ENCODE data around the gene LRRC3B. TPM values are rescaled to one million over a fixed set of nuclear protein-coding genes. Genes with fewer than 3 reads are reported as not detected.

The LRRC3B gene, protein sequence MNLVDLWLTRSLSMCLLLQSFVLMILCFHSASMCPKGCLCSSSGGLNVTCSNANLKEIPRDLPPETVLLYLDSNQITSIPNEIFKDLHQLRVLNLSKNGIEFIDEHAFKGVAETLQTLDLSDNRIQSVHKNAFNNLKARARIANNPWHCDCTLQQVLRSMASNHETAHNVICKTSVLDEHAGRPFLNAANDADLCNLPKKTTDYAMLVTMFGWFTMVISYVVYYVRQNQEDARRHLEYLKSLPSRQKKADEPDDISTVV
- 7.8 TPM for total RNA-seq

DNA sequence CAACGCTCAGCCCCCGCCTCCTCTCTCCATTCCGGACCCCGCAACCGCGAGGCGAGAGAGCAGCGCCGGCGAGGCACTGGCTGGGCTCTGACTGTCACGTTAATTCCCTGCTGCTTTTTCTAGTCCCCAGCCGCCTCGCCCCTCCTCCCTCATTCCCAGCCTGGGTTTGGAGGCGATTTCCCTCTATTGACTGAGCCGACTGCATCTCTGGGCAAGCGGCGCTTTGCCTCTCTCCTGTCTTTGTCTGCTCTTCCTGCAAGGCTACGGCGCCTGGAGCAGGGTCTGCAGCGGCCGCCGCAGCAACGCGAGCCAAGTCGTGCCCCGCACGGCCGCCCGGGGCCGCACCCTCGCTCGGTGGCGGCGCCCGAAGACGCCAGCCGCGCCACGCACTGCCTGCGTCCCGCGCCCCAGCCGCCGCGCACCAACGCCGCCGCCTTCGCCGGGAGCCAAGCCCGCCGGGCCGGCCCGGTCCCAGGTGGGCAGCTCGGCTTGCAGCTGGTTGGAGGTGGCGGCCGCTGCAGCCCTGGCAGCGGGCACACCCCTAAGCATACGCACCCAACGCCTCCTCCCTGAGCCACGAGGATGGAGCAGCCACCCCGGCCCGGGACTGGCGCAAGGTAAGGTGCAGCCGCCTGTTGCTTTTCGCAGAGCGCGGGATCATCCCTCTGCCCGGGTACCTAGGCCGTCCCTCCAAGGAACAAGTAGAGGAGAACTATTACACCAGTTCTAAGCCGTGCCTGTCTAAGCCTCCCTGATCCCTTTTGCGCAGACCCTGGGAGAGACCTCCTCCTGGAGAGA is at the start of gene LRRC3B:
TSS of gene LRRC3B (plus strand) at position 152 of the 798 bp plus-strand sequence. CDS start 86,901 bp downstream, outside the sequence.
- H3K27ac ChIP-seq (ENCODE audit: low read depth, low read length), result peak within 1 kb of the TSS; percentile 37
- peak within 1 kb of the TSS; percentile 41 to 72 (median 52) for H3K9ac ChIP-seq (ENCODE audit: low read depth in 1 of 3, low read length in 3 of 3)

DNA sequence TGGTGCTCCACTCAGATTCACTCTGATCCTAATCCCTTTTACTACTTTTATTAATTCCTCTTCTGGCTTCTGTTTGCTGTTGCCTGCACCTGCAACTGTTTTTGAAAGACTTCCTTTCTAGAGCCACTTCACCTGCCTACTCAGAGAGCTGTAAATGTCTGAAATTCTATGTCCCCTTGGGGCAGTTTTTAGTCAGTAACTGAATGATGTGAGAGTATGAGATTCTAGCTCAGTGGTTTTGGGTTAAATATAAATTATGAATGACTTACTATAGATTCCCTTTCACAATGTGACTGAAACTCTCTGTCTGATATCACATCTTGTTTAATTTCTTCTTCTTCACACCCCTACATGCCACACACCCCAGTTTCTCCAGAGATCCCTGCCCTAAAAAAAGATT is 47.8 kb upstream of the LRRC3B start:
- no peak overlapping the region for H3K9ac ChIP-seq (ENCODE audit: low read depth in 1 of 3, low read length in 3 of 3)
- H3K4me1 ChIP-seq (ENCODE audit: control insufficient read depth in 3 of 3, insufficient read depth in 3 of 3, low read length in 3 of 3), result no peaks in the 10 kb centered on the region
- H3K9me3 ChIP-seq (ENCODE audit: control insufficient read depth in 3 of 3, low read length in 3 of 3), result no peaks in the 10 kb centered on the region
- no peak overlapping the region for H3K27ac ChIP-seq (ENCODE audit: low read depth, low read length)
- no peaks in the 10 kb centered on the region for H3K27me3 ChIP-seq (ENCODE audit: control insufficient read depth in 3 of 3, insufficient read depth in 3 of 3, low read length in 3 of 3)
- H3K36me3 ChIP-seq (ENCODE audit: control insufficient read depth in 3 of 3, insufficient read depth in 3 of 3, low read length in 3 of 3), result no peaks in the 10 kb centered on the region
- H3K4me3 ChIP-seq (ENCODE audit: low read length in 3 of 3), result no peak overlapping the region

More for the DNA sequence above, at the start of gene LRRC3B:
- peak within 1 kb of the TSS; percentile 64 to 83 (median 67) for H3K4me3 ChIP-seq (ENCODE audit: low read length in 3 of 3)
- no peaks in the 10 kb centered on the region for H3K36me3 ChIP-seq (ENCODE audit: control insufficient read depth in 3 of 3, insufficient read depth in 3 of 3, low read length in 3 of 3)
- H3K4me1 ChIP-seq (ENCODE audit: control insufficient read depth in 3 of 3, insufficient read depth in 3 of 3, low read length in 3 of 3), result peaks cover 14 to 28% (median 19%) of the 10 kb centered on the region in 3 donors
- H3K9me3 ChIP-seq (ENCODE audit: control insufficient read depth in 3 of 3, low read length in 3 of 3), result no peaks in the 10 kb centered on the region
- H3K27me3 ChIP-seq (ENCODE audit: control insufficient read depth in 3 of 3, insufficient read depth in 3 of 3, low read length in 3 of 3), result peaks cover 0 to 25% (median 23%) of the 10 kb centered on the region in 3 donors

DNA sequence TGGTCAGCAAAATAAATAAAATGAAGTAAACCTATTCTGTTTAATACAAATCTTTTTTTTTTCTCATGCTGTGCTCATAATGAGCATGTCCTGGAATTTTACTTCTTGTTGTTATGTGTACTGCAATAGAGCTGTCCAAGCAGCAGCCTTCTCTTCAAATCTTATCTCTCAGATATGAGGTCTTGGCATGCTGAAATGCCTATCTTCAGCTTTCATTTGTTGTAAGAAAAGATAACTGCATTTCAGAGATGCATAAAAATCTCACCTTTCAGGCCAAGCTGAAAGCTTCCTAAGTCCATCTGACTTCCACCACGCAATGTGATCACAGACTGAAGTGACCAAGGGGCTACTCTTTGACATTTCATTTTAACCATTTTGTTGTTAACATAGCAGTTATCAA is 43.5 kb upstream of the LRRC3B start:
- Histone ChIP-seq H3K9me3 (ENCODE audit: control insufficient read depth in 3 of 3, low read length in 3 of 3) (no peaks in the 10 kb centered on the region), H3K4me1 (ENCODE audit: control insufficient read depth in 3 of 3, insufficient read depth in 3 of 3, low read length in 3 of 3) (no peaks in the 10 kb centered on the region), H3K27me3 (ENCODE audit: control insufficient read depth in 3 of 3, insufficient read depth in 3 of 3, low read length in 3 of 3) (no peaks in the 10 kb centered on the region), H3K36me3 (ENCODE audit: control insufficient read depth in 3 of 3, insufficient read depth in 3 of 3, low read length in 3 of 3) (no peaks in the 10 kb centered on the region), H3K27ac (ENCODE audit: low read depth, low read length) (no peak overlapping the region), H3K4me3 (ENCODE audit: low read length in 3 of 3) (no peak overlapping the region), H3K9ac (ENCODE audit: low read depth in 1 of 3, low read length in 3 of 3) (no peak overlapping the region)

DNA sequence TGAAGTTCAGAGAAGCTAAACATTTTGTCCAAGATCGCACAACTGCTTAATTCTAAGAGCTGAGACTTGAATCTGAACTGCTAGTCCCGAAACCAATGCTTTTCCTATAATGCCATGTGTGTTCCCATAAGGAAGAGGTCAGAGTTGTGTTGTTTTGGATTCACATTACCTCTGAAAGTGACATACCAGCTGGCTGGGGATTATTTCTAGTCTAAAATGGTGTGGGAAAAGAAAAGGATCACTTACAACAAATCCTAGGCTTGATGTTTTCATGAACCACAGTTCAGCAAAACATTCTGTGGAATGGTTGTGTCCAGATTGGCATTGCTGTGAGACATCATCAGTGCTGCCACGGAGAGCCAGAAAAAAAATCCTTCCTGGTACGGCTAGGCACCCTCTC is 35.0 kb upstream of the LRRC3B start:
- Histone ChIP-seq H3K27me3 (ENCODE audit: control insufficient read depth in 3 of 3, insufficient read depth in 3 of 3, low read length in 3 of 3) (no peaks in the 10 kb centered on the region), H3K27ac (ENCODE audit: low read depth, low read length) (no peak overlapping the region), H3K9me3 (ENCODE audit: control insufficient read depth in 3 of 3, low read length in 3 of 3) (no peaks in the 10 kb centered on the region), H3K4me3 (ENCODE audit: low read length in 3 of 3) (no peak overlapping the region), H3K36me3 (ENCODE audit: control insufficient read depth in 3 of 3, insufficient read depth in 3 of 3, low read length in 3 of 3) (no peaks in the 10 kb centered on the region), H3K4me1 (ENCODE audit: control insufficient read depth in 3 of 3, insufficient read depth in 3 of 3, low read length in 3 of 3) (no peaks in the 10 kb centered on the region), H3K9ac (ENCODE audit: low read depth in 1 of 3, low read length in 3 of 3) (no peak overlapping the region)

DNA sequence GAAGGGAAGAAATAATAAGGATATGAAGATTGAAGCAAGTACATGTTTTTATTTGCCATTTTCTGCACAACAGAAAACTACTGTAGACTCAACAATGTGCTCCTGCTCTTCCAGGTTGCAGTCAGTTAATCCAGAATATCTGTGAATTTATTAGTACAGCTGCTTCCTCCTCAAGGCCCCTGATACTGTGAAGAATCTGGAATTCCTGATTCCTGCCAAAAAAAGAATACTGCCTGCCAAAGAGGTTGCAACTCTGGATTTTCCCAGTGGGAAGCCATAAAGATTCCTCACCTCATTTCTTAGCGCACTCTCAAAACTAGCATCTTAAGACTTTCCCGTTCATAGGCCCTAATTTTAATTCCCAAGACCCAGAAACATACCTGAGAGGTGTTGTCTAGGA is 33.6 kb upstream of the LRRC3B start:
- H3K4me3 ChIP-seq (ENCODE audit: low read length in 3 of 3), result no peak overlapping the region
- H3K27ac ChIP-seq (ENCODE audit: low read depth, low read length), result no peak overlapping the region
- H3K9me3 ChIP-seq (ENCODE audit: control insufficient read depth in 3 of 3, low read length in 3 of 3), result no peaks in the 10 kb centered on the region
- H3K27me3 ChIP-seq (ENCODE audit: control insufficient read depth in 3 of 3, insufficient read depth in 3 of 3, low read length in 3 of 3), result no peaks in the 10 kb centered on the region
- no peak overlapping the region for H3K9ac ChIP-seq (ENCODE audit: low read depth in 1 of 3, low read length in 3 of 3)
- H3K36me3 ChIP-seq (ENCODE audit: control insufficient read depth in 3 of 3, insufficient read depth in 3 of 3, low read length in 3 of 3), result no peaks in the 10 kb centered on the region
- H3K4me1 ChIP-seq (ENCODE audit: control insufficient read depth in 3 of 3, insufficient read depth in 3 of 3, low read length in 3 of 3), result no peaks in the 10 kb centered on the region

DNA sequence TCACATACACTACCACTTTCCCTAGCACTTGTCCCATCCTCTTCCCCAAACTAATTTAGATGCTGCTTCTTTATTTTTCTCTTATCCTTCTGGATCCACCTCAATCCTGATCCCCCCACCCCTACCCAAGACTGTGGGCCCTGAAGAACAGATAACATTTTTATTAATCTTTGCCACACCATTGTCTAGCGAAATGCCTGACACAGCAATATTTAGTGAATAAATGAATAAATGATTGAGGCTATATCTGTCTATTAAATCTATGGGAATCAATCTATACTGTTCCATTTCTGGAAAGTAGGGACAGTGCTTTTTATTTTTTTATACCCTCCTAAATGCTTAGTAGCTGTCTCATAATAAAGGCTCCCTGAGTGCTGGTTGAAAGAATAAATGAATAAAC is 32.9 kb upstream of the LRRC3B start:
- Histone ChIP-seq H3K27me3 (ENCODE audit: control insufficient read depth in 3 of 3, insufficient read depth in 3 of 3, low read length in 3 of 3) (no peaks in the 10 kb centered on the region), H3K9ac (ENCODE audit: low read depth in 1 of 3, low read length in 3 of 3) (no peak overlapping the region), H3K9me3 (ENCODE audit: control insufficient read depth in 3 of 3, low read length in 3 of 3) (no peaks in the 10 kb centered on the region), H3K27ac (ENCODE audit: low read depth, low read length) (no peak overlapping the region), H3K4me3 (ENCODE audit: low read length in 3 of 3) (no peak overlapping the region), H3K4me1 (ENCODE audit: control insufficient read depth in 3 of 3, insufficient read depth in 3 of 3, low read length in 3 of 3) (no peaks in the 10 kb centered on the region), H3K36me3 (ENCODE audit: control insufficient read depth in 3 of 3, insufficient read depth in 3 of 3, low read length in 3 of 3) (no peaks in the 10 kb centered on the region)

DNA sequence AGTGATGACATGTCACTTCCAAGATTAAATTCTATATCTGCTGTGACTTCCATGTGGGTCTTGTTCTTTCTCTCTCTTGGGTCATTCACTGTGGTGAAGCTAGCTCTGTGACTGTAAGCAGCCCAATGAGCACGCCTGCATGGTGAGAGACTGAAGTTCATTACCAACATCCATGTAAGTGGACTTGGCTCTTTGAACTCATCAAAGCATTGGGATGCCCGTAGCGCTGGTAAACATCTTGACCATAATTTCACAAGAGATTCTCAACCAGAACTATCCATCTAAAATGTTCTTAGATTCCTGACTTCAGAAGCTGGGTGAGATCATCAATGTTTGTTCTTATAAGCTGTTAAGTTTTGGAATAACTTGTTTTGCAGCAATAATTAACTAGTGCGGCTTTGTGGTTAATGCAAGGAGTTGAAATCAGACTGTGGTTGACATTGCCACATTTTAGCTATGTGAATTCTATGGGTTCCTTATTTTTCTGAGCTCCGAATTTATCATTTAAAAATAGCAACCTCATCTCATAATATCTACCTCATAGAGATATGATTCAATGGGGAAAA is 31.6 kb upstream of the LRRC3B start:
- Histone ChIP-seq H3K27me3 (ENCODE audit: control insufficient read depth in 3 of 3, insufficient read depth in 3 of 3, low read length in 3 of 3) (no peaks in the 10 kb centered on the region), H3K4me1 (ENCODE audit: control insufficient read depth in 3 of 3, insufficient read depth in 3 of 3, low read length in 3 of 3) (no peaks in the 10 kb centered on the region), H3K27ac (ENCODE audit: low read depth, low read length) (no peak overlapping the region), H3K9ac (ENCODE audit: low read depth in 1 of 3, low read length in 3 of 3) (no peak overlapping the region), H3K4me3 (ENCODE audit: low read length in 3 of 3) (no peak overlapping the region), H3K9me3 (ENCODE audit: control insufficient read depth in 3 of 3, low read length in 3 of 3) (no peaks in the 10 kb centered on the region), H3K36me3 (ENCODE audit: control insufficient read depth in 3 of 3, insufficient read depth in 3 of 3, low read length in 3 of 3) (no peaks in the 10 kb centered on the region)

DNA sequence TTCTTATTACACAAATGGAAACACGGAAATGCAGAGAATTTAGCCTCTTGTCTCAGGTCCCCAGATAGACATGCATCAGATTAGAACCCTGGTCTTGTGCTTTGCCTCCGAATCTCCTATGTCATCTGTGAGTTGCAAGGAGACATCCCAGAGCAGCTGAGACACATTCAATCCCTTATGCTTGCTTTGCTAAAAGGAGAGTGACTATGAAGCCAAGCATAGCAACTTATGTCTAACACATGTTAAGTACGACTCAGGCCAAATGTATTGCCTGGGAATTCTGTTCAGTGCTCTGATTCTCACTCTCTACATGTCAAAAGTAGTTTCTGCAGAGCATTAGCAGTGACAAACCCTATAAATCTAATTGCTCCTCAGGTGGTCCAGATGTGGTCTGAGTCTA is 30.6 kb upstream of the LRRC3B start:
- no peak overlapping the region for H3K4me3 ChIP-seq (ENCODE audit: low read length in 3 of 3)
- H3K4me1 ChIP-seq (ENCODE audit: control insufficient read depth in 3 of 3, insufficient read depth in 3 of 3, low read length in 3 of 3), result no peaks in the 10 kb centered on the region
- H3K9me3 ChIP-seq (ENCODE audit: control insufficient read depth in 3 of 3, low read length in 3 of 3), result no peaks in the 10 kb centered on the region
- no peak overlapping the region for H3K27ac ChIP-seq (ENCODE audit: low read depth, low read length)
- H3K36me3 ChIP-seq (ENCODE audit: control insufficient read depth in 3 of 3, insufficient read depth in 3 of 3, low read length in 3 of 3), result no peaks in the 10 kb centered on the region
- no peak overlapping the region for H3K9ac ChIP-seq (ENCODE audit: low read depth in 1 of 3, low read length in 3 of 3)
- H3K27me3 ChIP-seq (ENCODE audit: control insufficient read depth in 3 of 3, insufficient read depth in 3 of 3, low read length in 3 of 3), result no peaks in the 10 kb centered on the region

DNA sequence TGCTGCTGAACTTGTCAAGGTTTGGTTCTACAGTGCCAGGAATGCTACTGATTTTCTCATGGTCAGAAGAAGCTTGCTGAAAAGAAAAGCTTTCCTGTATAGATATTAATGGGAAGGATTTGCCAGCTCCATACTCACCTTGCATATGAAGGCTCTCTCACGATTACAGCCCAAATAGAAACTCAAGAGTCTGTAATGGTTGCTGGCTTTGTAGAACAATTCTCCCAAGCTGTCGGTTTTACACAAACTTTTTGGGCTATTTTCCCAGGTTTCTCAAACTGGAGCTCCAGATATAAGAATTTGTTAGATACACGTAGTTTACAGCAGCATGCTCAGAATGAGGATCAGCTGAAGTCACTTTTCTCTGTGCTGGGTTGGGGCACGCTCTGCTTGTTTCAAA is 30.1 kb upstream of the LRRC3B start:
- H3K9me3 ChIP-seq (ENCODE audit: control insufficient read depth in 3 of 3, low read length in 3 of 3), result no peaks in the 10 kb centered on the region
- no peaks in the 10 kb centered on the region for H3K4me1 ChIP-seq (ENCODE audit: control insufficient read depth in 3 of 3, insufficient read depth in 3 of 3, low read length in 3 of 3)
- H3K4me3 ChIP-seq (ENCODE audit: low read length in 3 of 3), result no peak overlapping the region
- no peak overlapping the region for H3K9ac ChIP-seq (ENCODE audit: low read depth in 1 of 3, low read length in 3 of 3)
- H3K27me3 ChIP-seq (ENCODE audit: control insufficient read depth in 3 of 3, insufficient read depth in 3 of 3, low read length in 3 of 3), result no peaks in the 10 kb centered on the region
- no peak overlapping the region for H3K27ac ChIP-seq (ENCODE audit: low read depth, low read length)
- H3K36me3 ChIP-seq (ENCODE audit: control insufficient read depth in 3 of 3, insufficient read depth in 3 of 3, low read length in 3 of 3), result no peaks in the 10 kb centered on the region

DNA sequence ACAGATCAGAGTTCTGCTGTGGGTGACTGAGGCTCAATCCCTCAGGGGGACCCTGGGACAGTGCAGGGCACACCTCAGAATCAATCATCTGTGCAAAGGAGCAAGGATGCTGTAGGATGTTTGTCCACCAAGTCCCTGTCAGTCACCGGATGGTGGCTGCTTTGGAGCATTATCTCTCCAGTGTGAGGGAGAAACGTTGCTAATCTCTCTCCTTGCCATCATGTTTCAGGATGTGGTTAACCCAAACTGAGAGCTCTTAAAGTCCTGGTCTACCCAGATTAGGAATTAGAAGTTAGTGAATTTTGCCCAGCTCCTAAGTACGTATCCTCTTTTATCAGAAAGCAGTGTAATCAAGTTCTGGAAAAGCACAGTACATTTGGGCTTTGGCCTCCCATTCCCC is 26.2 kb upstream of the LRRC3B start:
- Histone ChIP-seq H3K4me3 (ENCODE audit: low read length in 3 of 3) (no peak overlapping the region), H3K4me1 (ENCODE audit: control insufficient read depth in 3 of 3, insufficient read depth in 3 of 3, low read length in 3 of 3) (no peaks in the 10 kb centered on the region), H3K9ac (ENCODE audit: low read depth in 1 of 3, low read length in 3 of 3) (no peak overlapping the region), H3K36me3 (ENCODE audit: control insufficient read depth in 3 of 3, insufficient read depth in 3 of 3, low read length in 3 of 3) (no peaks in the 10 kb centered on the region), H3K9me3 (ENCODE audit: control insufficient read depth in 3 of 3, low read length in 3 of 3) (no peaks in the 10 kb centered on the region), H3K27me3 (ENCODE audit: control insufficient read depth in 3 of 3, insufficient read depth in 3 of 3, low read length in 3 of 3) (no peaks in the 10 kb centered on the region), H3K27ac (ENCODE audit: low read depth, low read length) (no peak overlapping the region)
